ENCODE data around the gene TNIK.

GRCh38 chr3:171348121-171348520 is 112.1 kb downstream of the TNIK start:
- TF ChIP-seq POLR2A (IDR thresholded peaks at IDR 0.05; ENCODE audit: low read depth, low read length): no peak
- no peak for TF ChIP-seq CHD1 (IDR thresholded peaks at IDR 0.05; ENCODE audit: low read depth, low read length)
- TF ChIP-seq CTCF (conservative IDR thresholded peaks at IDR 0.05; ENCODE audit: low read depth, low read length): no peak
- no peak for TF ChIP-seq MAFK (IDR thresholded peaks at IDR 0.05; ENCODE audit: low read depth, low read length)
- TF ChIP-seq SMC3 (IDR thresholded peaks at IDR 0.05; ENCODE audit: low read depth, low read length): no peak
- TF ChIP-seq BHLHE40 (IDR thresholded peaks at IDR 0.05; ENCODE audit: low read depth, low read length): no peak
- TF ChIP-seq CEBPB (IDR thresholded peaks at IDR 0.05; ENCODE audit: low read depth, low read length): no peak
- no peak for TF ChIP-seq USF2 (IDR thresholded peaks at IDR 0.05; ENCODE audit: low read depth, low read length)
- TF ChIP-seq MXI1 (IDR thresholded peaks at IDR 0.05; ENCODE audit: borderline replicate concordance, low read depth, low read length): no peak

Data from IMR-90 (cell line).